GM18526 (cell line): ENCODE results near the gene HSD17B3.

Experiments
- POLR2A ChIP-seq: IDR thresholded peaks from 3 replicates; pipeline ENCODE4 v1.6.1; 2011; ENCODE audit not compliant: insufficient read length; ENCODE audit errors: extremely low read depth

The HSD17B3 gene

DNA sequence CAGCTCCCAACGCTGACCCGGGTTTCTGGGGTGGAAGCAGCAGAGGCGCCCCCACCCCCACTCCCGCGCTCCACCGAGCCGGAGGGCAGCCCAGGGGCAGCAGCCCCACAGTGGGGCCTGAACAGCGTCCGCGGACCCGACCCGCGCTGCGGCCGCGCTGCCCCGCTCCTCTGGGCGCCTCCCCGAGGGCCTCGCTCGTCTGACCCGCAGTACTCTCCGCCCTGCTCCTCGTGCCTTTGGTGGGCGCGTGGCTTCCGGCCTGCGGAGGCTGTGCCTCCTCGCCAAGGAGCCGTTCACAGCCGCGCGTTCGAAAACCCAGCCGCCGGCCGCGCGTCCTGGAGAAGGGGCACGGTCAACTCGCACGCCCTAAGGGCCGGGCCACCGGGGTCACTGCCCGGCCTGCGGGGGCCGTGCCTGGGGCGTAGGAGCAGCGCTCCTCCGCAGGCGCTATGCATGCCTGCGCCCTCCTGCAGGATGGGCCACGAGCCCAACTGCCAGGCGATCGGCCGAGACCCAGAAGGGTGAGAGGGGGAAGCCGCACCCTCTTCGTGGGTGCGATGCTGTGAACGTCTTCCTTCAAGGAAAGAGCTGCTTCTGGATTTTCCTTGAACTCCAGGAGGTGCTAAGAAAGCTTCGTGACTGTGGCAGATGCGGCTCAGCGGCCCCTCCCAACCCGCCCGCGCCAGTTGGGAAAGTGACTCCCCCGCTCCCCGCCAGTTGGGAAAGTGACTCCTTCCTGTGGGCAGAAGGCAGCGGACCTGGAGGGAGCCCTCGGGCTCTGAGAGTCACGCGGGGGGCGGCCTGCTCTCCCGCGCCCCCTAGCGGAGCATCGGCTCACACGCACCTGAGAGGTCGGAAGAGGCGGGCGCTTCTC is 82.7 kb downstream of the HSD17B3 start:
- no peak for TF ChIP-seq POLR2A

DNA sequence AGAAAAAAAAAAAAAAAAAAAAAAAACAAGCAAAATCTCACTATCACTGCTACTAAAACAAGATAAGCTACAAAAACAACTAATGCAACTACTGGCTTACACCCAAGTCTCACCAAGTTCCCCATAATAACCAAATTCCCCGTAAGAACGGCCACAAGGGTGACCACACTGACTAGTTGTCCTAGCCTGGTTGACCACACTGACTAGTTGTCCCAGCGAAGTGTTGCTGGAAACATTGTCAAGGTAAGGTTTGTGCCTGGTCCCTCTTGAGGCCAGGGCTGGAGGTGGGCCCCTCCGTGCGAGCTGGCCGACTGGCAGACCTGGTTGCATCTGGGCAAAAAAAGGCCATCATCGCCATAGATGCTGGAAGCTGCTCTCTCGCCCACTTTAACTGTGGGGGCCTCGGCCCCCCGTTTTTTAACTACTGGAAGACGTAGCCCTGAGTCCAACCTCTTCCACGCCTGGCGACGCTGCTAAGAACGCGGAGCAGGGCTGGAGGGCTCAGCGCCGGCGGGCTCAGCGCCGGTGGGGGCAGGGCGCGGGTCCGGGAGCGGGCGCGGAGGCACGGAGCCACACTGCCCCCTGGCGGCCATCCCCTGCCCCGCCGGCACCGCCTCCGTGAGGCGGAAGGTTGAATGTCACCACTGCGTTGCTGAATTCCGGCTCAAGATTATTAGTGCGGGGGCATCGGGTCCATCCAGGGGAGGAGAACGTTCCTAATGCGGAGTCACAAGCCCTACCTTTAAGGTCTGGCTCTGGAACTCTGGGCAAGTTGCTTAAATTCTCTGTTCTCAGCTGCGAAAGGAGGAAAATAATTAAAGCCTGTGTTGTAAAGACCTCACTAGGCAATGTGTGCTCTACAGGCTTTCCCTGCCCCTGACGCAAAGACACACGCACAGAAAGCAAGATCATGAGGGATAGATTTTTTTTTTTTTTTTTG is 84.0 kb downstream of the HSD17B3 start:
- TF ChIP-seq POLR2A = no peak

DNA sequence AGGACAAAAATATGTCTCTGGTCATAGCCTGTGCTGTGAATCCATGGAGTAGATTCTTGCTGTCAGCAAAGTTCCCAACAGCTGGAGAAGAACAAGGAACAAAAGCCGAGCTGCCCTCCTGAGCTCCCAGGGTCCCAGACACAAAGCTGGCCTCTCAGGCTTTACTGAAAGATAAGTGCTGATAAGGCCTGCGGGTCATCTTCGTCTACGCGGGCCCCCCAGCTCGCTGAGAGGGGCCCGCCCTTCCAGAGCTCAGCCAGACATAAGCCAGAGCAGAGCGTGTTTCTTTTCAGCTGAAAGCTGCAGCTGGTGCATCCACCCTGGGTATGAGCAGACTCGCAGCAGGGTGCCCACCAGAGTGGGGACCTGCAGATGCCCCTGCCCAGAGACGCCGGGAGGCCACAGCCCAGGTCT is 84.7 kb downstream of the HSD17B3 start:
- TF ChIP-seq POLR2A = no peak

DNA sequence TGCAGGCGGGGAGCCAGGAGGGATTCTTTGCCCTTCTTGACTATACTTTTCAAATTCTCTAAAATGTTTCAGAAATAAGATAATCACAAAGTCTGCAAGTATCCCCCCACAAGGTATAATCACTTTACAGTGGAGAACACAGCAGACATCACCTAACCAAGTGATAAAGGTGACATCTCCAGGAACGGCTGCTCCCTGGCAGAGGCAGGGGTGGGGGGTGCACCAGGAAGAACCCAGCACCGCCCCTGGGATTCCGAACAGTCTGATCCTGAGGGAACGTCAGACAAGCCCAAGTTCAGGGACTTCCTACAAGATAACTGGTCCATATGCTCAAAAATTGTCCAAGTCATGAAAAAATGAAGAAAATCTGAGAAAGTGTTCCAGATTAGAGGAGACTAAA is 85.4 kb downstream of the HSD17B3 start:
- no peak for TF ChIP-seq POLR2A

DNA sequence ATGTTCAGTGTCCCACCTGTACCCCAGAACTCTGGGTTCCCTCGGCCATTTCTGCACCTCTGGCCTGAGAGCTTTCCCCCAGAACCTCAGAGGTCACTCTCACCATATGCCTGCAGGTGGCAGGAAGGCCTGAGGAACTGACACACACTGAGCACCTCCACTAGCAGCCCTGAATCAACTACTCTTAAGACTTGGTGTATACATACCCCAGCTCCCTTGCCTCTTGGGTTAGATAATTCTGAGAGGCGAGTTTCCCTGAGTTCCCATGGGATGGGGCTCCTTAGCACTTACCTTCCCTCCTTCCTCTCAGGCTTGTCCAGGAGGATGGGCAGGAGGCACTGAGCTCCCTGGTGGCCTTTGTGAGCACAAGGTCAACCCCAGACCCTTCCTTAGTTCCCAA is 86.1 kb downstream of the HSD17B3 start:
- no peak for TF ChIP-seq POLR2A

DNA sequence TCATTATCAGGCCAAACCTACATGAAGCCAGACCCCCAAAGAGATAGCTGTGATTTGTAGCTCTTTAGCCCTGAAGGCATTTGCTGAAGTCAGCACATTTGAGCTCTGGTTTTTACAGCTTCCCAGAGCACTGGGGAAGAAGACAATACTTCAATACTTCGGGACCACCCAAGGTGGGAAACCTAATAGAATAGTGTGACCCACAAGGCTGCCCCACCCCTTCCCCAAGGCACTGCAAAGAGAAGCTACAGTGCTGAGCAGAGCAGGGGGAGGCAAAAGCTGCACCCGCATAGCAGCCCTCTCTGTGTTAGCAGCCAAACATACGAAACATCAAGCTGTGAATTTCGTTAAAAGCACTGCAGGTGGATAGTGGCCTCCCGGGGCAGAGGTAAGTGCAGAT is 87.3 kb downstream of the HSD17B3 start:
- no peak for TF ChIP-seq POLR2A

DNA sequence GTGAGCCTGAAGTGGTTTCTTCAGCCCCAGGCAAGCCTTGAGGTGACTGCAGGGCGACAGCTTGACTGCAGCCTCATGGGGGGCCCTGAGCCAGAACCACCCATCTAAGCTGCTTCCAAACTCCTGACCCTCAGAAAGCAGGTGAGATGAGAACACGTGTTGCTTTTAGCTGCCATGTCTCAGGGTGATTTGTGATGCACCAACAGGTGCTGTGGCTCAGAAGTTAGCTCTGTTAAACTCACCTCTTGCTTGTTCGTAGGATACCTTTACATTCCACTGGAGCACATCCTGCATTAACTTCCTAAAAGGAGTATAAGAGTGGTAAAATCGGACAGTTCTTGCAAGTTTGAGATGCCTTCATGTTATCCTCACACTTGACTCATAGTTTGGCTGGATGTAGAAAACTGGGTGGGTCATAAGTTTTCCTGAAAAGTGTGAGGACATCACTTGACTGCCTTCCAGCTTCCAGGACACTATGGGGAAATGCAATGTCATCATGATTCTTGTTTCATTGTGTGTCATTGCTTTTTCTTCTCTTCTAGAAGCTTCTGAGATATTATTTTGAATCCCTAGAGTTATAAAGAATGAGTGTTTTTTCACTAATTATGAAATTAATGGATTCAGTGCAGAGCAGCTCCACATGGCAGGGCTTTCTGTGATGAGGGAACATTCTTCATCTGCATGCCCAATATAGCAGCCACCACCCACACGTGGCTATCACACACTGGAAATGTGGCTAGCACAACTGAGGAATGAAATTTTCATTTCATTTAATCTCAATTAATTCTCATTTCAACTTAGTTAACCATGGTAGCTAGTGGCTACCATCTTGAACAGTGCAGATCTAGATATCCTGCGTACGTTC is 92.3 kb downstream of the HSD17B3 start:
- no peak for TF ChIP-seq POLR2A

DNA sequence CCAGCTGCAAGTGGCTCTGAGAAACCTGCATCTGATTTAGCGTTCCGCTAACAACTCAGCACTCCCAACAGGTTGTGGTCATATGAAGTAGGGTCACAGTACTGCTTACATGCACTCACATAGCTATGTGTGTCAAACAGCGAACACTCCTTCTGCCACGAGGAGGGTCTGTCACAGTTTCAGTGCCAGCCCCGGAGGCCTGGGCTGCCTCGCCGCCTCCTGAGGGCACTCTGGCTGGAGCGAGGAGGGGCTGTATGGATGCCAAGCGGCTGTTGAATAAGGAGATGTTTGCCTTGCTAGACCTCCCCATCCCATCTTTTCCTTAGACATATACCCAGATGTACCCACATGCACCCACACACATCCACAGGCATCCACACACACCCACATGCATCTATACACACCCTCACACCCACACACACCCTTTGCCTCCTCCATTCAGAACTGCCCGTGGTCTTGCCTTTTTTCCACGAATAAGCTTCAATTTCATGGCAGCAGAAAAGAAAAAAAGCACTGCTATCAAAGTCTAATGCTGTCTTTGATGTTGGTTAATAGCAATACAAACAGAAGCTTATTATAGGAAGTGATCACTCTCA is 95.7 kb downstream of the HSD17B3 start:
- TF ChIP-seq POLR2A = no peak

DNA sequence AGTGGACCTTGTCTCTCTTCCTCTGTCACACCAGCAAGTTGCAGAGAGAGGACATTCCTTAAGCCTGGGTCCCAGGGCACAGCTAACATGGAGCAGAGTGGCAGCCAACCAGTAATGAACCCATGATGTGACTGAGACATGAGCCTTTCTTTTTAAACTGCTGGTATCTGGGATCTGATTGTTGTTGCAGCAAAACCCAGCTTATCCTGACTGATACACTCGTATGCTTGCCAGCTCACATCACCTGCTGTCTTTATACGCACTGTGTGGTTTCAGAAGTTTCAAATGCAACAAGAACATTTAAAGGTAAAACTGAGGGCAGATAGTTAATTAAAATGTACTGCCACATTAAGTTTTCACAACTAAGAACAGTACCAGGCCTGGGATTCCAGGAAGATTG is 97.1 kb downstream of the HSD17B3 start:
- no peak for TF ChIP-seq POLR2A

DNA sequence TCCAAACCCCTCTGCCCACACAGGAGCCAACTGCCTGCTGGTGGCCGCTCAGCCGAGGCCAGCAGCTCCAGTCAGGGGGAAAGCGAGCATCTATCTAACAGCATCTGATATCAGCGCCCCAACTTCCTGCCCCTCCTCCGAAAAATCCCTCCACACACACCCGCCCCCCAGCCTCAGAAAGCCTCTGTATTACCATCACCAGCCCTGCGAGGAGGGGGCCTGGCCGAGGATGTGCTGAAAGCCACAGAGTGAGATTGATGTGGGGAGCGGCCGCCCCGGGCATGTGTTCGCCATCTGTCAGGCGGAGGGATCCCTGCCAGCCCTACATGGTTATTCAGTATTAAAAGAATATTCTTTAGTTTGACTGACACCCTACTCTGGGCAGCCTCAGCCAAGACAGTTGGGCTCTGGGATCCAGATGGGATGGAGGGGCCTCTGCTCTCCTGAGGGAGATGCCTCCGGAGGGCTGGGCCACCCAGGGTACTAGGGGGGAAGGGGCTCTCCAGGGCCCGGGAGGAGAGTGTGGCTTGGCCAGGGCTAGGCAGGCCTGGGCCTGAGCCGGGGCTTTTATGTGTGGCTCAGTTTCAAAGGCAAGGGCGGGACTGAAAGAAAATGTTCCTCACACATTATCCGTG is 98.0 kb downstream of the HSD17B3 start:
- TF ChIP-seq POLR2A = no peak

DNA sequence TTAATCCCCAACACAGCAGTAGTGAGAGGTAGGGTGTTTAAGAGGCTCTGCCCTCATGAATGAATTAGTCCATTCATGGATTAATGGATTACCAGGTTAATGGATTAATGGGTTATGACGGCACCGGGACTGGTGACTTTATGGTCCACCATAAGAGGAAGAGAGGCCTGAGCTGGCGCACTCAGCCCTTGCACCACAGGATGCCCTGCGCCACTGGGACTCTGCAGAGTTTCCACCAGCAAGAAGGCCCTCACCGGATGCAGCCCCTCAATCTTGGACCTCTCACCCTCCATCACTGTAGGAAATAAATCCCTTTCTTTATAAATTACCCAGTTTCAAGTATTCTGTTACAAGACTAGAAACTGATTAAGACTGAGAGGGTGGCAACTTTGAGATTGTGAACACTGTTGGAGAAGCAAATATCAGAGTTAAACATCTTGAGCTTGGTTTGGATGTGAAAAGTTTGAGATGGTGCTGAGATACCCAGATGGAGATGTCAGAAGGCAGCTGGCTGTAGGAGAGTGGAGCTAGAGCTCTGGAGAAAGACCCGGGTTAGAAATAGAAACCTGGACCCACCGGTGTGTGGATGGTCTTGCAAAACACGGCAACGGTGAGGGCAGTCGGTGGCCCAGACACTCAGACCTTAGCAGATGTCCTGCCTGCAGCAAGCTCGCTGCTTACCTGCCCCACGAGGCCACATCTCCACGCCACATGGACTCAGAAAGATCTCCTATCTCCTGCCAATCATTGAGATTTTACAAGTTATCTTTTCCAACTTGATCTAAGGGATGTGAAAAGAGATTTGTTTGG is 98.8 kb downstream of the HSD17B3 start:
- TF ChIP-seq POLR2A = no peak

DNA sequence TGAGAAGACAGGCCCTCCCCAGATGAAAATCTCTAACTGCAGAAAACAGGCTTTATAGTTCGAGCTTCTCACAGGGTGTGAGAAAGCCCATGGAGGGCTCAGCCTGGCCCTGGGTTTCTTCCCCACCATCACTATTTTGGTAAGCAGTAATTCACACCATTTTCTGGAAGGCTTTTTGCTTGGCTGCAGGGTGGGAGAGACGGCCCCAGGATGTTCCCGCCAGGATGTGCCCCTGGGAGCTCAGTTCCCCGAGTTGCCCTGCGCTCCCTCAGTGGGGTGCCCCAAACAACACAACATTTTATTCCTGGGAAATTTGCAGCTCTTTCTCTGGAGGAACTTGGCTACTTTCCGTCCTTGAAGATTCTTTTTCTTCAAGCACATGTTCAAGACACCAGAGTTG is 100.8 kb downstream of the HSD17B3 start:
- TF ChIP-seq POLR2A = no peak

DNA sequence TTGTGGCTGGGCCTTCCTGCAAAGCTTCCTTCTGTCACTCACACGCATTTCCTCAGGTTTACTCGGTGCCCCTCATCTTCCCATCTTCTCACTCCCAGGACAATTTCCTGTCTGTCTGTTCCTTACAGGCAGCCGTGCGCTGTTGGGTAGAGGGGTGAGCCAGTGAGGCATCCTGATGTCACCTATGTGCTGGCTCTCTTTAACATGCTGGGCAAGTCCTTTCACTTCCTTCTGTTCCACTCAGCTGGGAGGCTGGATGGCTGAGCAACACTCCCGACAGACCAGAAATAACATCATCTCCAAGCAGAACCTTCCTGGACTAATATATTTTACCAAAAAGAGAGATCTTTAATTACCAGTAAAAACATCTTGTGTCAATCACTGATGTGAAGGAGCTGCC is 103.0 kb downstream of the HSD17B3 start:
- no peak for TF ChIP-seq POLR2A
